IPS DF 4.7 (cell line): Measurements from ENCODE around the gene MTIF3.
"Not testable (repeated sequence)": the region's sequence is repeated elsewhere in the genome, so short reads cannot be mapped to it uniquely, and the experiment has no call there.

Experiments
- DNase-seq: peaks from one replicate; pipeline ENCODE4 v3.0.0-alpha.2; 2013; ENCODE audit warnings: low spot score; ENCODE audit errors: extremely low read depth

The MTIF3 gene

GRCh38 chr13:27415116-27415515 lies 35.2 kb downstream of the MTIF3 start:
- no peak for DNase-seq

DNA sequence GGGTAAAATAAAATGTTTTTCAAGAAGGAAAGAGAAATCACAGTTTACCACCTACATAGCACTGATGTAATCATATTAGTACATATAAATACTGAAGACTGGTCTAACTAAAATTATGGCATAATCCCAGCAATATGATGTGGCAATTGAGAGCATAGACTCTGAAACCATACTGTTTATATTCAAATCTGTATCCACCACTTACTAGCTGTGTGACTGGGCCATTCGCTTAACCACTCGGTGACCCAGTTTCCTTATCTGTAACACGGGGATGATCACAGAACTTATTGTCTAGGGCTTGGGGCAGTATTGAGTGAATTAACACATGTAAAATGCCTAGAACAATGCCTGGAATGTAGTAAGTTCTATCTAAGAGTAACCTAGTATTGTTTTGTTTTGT lies 39.0 kb downstream of the MTIF3 start:
- DNase-seq, result no peak

GRCh38 chr13:27409013-27409412 lies 41.4 kb downstream of the MTIF3 start:
- no peak for DNase-seq

GRCh38 chr13:27408074-27408473 lies 42.3 kb downstream of the MTIF3 start:
- DNase-seq, result no peak

GRCh38 chr13:27406178-27406939 lies 44.0 kb downstream of the MTIF3 start:
- DNase-seq, result no peak

DNA sequence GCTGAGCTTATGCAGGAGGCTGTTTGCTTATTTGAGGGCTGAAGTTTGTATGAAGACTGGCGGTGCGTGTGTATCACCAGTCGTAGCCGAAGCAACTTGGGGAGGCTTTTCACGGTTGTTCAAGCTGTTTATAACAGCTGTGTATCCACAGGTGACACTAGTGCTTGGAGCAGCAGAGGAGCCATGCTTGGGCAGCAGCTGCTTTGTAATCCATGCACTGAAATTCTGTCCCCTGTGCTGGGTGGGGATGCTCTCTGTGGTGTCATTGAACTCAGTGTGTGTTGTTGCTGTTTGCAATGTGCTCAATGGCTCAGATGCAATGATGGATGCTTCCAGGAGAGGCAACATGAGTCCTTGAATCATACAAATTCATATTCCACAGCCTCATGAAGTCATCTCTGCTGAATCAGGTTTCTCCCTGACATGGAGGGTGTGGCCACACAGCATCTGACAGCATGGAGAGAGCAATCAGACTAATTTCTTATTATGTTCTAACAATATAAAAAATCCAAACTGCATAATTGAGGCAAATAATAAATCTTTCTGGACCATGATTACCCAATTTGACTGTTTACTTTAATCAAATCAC lies 44.7 kb downstream of the MTIF3 start:
- no peak for DNase-seq

DNA sequence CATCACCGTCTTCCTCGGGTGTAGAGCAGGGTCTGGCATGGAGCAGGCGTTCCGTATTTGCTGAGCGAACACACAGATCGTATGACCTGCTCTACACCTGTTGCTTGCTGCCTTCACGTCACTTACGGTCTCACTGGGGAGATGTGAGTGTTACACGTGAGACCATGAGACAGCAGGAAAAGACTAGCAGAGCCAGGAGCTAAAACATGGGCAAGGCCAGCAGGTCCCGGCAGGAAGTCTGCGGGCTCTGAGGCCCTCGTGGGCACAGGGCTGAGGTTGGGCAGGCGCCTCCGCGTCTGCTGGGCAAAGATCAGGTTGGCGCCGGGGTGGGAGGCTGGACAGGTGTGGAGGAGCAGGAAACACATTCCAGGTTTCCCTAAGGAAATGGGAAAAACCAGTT lies 45.7 kb downstream of the MTIF3 start:
- no peak for DNase-seq

DNA sequence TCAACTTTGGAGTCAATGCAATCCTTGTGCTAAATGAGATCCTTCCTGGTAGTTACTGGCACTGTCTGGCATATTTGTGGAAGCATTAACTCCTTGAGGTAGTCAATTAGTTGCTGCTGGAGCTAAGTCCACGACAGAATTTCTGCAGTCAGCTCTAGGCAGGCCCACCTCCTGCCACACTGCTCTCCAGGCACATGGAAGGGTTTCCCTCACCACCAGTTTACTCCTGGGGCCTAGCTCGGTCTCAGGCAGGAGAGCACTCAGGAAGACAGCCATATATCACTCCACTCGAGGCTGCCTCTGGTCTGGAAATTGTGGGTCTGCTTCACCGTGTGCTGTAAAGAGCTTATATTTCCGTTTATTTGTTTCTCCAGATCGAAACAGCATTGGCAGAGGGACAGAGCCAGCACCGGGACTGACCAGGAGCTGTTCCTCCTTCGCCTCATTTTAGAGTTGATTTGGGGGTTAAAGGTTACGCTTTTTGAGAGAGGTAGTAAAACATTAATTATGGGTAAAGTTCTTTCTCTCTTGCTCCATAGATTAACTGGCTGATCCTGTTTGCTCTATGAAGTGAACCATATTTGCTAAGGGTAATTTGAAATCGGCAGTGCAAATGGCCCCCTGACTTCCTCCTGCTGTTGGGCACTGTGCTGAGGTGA lies 46.5 kb downstream of the MTIF3 start:
- no peak for DNase-seq

- no peak for DNase-seq
Observed at GRCh38 chr13:27403203-27403678, 47.1 kb downstream of the MTIF3 start.

DNA sequence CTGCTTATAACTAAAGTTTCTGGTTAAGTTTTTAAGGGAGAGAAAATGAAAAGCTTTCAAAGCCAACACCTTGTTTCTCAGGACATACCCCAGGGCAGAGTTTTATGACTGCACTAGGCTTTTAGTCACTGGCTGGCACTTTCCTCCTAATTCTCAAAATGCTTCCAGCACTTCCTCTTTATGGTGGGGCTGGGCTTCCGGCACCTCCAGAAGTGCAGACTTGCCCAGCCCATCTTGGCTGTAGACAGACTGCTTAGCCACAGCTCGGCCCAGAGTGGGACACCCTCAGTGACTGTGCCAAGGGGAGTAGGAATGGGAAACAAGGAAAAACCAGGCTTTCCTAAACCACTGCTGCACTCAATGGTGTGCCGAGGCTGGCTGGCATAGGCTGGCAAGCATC lies 49.2 kb downstream of the MTIF3 start:
- DNase-seq, result no peak

DNA sequence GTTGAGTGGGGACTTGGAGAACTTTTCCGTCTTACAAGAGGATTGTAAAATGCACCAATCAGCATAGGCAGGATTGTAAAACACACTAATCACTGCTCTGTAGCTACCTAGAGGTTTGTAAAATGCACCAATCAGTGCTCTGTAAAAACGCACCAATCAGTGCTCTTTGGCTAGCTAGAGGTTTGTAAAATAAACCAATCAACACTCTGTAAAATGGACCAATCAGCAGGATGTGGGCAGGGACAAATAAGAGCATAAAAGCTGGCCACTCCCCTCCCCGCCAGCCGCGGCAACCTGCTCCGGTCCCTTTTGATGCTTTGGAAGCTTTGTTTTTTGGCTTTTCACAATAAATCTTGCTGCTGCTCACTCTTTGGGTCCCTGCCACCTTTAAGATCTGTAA lies 50.0 kb downstream of the MTIF3 start:
- not testable (repeated sequence) for DNase-seq

DNA sequence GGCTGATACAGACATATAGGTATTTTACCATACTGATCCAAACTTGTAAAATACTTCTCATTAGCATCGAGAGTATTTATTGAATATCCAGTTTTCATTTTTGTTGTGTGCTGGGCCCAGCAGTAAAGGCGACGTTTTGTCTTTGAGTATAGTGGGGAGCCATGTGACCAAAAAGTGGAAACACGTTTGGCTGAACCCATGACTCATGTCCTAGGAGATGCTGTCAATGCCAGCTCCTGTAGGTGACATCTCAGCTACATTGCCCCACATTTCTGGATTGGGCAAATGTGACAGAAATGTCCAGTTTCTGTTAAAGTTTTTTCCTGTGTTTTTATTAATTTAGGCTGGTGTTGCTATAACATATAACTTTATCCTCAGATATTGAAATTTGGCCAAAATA lies 52.0 kb downstream of the MTIF3 start:
- no peak for DNase-seq

GRCh38 chr13:27396252-27396846 lies 54.0 kb downstream of the MTIF3 start:
- no peak for DNase-seq

DNA sequence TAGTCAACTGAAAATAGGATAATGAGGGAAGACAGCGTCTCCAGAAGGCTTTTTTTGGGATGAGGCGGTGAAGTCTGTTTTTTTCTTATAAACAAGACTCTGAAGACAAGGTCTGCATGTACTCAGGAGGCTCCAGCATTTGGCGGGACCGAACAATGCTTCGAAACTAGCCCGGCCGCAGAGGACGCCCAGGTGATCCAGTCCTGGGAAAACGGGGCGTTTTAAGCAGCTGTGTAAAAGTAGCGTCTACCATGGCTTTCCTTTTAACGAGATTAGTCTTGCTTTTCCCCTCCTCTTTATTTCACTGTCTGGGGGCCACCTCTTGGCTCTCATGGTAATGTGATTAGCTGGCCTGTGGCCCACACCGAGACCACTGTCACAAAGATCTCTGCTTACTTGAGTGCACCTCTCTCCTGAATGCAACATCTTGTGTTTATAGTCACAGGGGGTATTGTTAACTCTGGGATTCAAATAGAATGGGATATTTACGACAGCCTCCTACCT lies 55.3 kb downstream of the MTIF3 start:
- no peak for DNase-seq

- no peak for DNase-seq
Observed at GRCh38 chr13:27393101-27393500, 57.3 kb downstream of the MTIF3 start.

GRCh38 chr13:27391471-27391870 lies 58.9 kb downstream of the MTIF3 start:
- no peak for DNase-seq

DNA sequence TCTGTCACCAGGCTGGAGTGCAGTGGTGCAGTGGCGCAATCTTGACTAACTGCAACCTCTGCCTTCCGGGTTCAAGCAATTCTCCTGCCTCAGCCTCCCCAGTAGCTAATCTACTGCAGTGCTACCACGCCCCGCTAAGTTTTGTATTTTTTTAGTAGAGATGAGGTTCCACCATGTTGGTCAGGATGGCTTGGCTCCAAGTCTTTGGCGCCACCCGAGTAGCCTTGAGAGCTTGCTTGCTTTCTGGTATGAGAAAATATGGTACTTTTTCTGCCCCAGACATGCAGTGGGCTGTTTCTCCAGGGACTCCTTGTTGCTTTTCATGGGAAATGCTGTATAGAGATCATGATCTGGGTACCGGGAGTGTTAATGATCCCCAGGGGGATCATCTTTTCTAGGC lies 60.5 kb downstream of the MTIF3 start:
- no peak for DNase-seq

GRCh38 chr13:27388241-27388640 lies 62.1 kb downstream of the MTIF3 start:
- no peak for DNase-seq
